Uterus (tissue), 4 donors: ENCODE measurements around the gene RAD23A. TPM values are rescaled to one million over a fixed set of nuclear protein-coding genes. Genes with fewer than 3 reads are reported as not detected.
"Not testable (repeated sequence)": the region's sequence is repeated elsewhere in the genome, so short reads cannot be mapped to it uniquely, and the experiment has no call there.

ENCODE experiments used
- DNase-seq, 2 donors: peaks; one replicate each; pipeline ENCODE4 v3.0.0-alpha.2; 2019 to 2020
- H3K27ac ChIP-seq, 2 donors: fragments of 200-600 bp; sonication (generic); 1 replicate in 1 of 2; 2 replicates in 1 of 2; pipeline ENCODE4 v1.5.1; 2016 to 2018
- H3K27me3 ChIP-seq, 2 donors: fragments of 200-600 bp; sonication (generic); one replicate each; pipeline ENCODE4 v1.5.1; 2018 to 2019; ENCODE audit warnings: control low read depth in 1 of 2
- H3K36me3 ChIP-seq, 2 donors: fragments of 200-600 bp; sonication (generic); one replicate each; pipeline ENCODE4 v1.5.1; 2019; ENCODE audit warnings: control low read depth in 1 of 2
- H3K4me1 ChIP-seq, 2 donors: fragments of 200-600 bp; sonication (generic); one replicate each; pipeline ENCODE4 v1.5.1; 2018 to 2019; ENCODE audit warnings: control low read depth in 1 of 2
- H3K4me3 ChIP-seq, 2 donors: fragments of 200-600 bp; sonication (generic); 1 replicate in 1 of 2; 2 replicates in 1 of 2; pipeline ENCODE4 v1.5.1; 2018 to 2019; ENCODE audit warnings: mild to moderate bottlenecking in 1 of 2
- H3K9me3 ChIP-seq, 2 donors: fragments of 200-600 bp; sonication (generic); one replicate each; pipeline ENCODE4 v1.5.1; 2019; ENCODE audit warnings: control low read depth in 1 of 2
- POLR2A ChIP-seq, 2 donors: fragments of 450-650 bp; IDR thresholded peaks; one replicate each; pipeline ENCODE4 v1.6.1; 2016; ENCODE audit warnings: antibody characterized with exemption in 2 of 2, mild to moderate bottlenecking in 1 of 2, moderate library complexity in 1 of 2
- intact Hi-C: fragments of 100-400 bp; cut with DNase I; formaldehyde crosslinking; loops from one replicate; pipeline ENCODE4 v1.15.1; 2023; ENCODE audit warnings: low total_unique reads
- total RNA-seq, 4 donors: library from RNA; depleted of rRNA in 3 of 4; stranded (reverse); fragments of >200 nt in 3 of 4; gene quantifications; one replicate each; pipeline versions ENCODE4 v1.1.0 to v1.2.4, GENCODE V29; 2014 to 2023
- TF ChIP-seq, protein P1 (sequence below), 4 experiments: fragments of 200-600 bp in 2 of 4; fragments of 450-650 bp in 2 of 4; sonication (generic) in 2 of 4; IDR thresholded peaks; one replicate each; pipeline ENCODE4 v1.5.1; 2016 to 2019; ENCODE audit warnings: antibody characterized with exemption in 4 of 4, mild to moderate bottlenecking in 2 of 4, moderate library complexity in 1 of 4
- donor health status: DM: yes; HTN: yes; CAD: no.

RAD23A gene
- total RNA-seq, 4 donors from 2014 or later: 13.3 to 105 (median 64.4) TPM

DNA sequence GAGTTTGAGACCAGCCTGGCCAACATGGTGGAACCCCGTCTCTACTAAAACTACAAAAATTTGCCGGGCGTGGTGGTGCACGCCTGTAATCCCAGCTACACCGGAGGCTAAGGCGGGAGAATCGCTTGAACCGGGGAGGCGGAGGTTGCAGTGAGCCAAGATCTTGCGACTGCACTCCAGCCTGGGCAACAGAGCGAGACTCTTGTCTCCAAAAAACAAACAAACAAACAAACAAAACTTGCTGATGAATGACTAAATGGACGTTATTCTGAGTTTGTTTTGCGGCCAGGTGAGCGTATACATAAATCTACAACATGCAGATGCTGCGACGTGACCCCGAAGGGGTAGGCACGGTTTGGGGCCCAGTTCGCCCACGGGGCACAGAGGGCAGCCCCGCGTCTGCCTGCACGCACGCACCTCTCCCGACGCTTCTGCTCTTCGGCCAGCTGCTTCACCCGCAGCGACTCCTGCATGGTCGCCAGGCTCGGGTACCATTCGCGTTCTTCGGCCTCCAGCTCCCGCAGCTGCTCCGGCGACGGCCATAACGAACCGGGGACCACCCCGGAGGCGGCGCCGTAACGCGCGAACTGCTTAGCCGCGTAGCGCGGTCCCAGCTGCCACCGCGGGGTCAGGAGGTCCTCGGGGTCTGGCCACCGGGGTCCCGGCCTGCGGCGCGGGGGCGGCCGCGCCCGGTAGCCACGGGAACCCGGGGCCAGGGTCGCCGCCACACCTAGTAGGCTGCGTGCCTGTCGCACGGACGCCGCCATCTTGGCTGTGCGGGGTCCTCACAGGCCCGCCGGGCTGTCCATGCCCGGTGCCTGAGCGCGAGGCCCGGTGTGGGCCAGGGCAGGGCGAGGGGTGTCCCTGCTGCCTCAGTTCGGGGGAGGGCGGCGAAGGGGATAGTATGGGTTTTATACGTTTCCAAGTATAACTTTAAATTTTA, 11.1 kb downstream of the RAD23A start, which contains the start of gene GADD45GIP1:
Gene GADD45GIP1, minus strand, starts transcription at position 778 of the 943 bp plus-strand sequence. Its CDS starts 11 bp downstream, at position 767.
- no peaks in the 10 kb centered on the region for H3K4me1 ChIP-seq

DNA sequence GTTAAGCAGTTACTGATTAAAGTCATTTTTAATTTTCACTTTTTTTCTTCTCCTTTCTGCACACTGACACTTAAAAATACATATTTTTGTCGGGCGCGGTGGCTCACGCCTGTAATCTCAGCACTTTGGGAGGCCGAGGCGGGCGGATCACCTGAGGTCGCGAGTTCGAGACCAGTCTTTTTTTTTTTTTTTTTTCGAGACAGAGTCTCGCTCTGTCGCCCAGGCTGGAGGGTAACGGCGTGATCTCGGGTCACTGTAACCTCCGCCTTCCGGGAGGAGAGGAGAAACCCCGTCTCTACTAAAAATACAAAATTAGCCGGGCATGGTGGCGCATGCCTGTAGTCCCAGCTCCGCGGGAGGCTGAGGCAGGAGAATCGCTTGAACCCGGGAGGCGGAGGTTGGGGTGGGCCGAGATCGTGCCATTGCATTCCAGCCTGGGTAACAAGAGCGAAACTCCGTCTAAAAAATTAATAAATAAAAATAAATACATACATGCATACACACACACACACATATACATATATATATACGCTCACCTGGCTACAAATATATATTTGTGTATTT, 11.8 kb downstream of the RAD23A start:
- DNase-seq, intact Hi-C loops, H3K27me3 ChIP-seq, H3K9me3 ChIP-seq, H3K4me1 ChIP-seq, H3K36me3 ChIP-seq: not testable (repeated sequence)
- H3K27ac ChIP-seq: peak overlapping the region; percentile 84 to 95
- H3K4me3 ChIP-seq: peak overlapping the region; percentile 59 to 80

More for the DNA sequence above, 11.1 kb downstream of the RAD23A start, which contains the start of gene GADD45GIP1:
- H3K4me3 ChIP-seq: peak within 1 kb of the TSS; percentile 59 to 80
- intact Hi-C loops: no loop called here
- H3K36me3 ChIP-seq: no peaks in the 10 kb centered on the region
- peak within 1 kb of the TSS; percentile 84 to 95 for H3K27ac ChIP-seq
- TF ChIP-seq, protein P1, sequence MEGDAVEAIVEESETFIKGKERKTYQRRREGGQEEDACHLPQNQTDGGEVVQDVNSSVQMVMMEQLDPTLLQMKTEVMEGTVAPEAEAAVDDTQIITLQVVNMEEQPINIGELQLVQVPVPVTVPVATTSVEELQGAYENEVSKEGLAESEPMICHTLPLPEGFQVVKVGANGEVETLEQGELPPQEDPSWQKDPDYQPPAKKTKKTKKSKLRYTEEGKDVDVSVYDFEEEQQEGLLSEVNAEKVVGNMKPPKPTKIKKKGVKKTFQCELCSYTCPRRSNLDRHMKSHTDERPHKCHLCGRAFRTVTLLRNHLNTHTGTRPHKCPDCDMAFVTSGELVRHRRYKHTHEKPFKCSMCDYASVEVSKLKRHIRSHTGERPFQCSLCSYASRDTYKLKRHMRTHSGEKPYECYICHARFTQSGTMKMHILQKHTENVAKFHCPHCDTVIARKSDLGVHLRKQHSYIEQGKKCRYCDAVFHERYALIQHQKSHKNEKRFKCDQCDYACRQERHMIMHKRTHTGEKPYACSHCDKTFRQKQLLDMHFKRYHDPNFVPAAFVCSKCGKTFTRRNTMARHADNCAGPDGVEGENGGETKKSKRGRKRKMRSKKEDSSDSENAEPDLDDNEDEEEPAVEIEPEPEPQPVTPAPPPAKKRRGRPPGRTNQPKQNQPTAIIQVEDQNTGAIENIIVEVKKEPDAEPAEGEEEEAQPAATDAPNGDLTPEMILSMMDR (IDR thresholded peaks at IDR 0.05): no peak
- TF ChIP-seq POLR2A (IDR thresholded peaks at IDR 0.05): peak; percentile 37 to 63
- no peaks in the 10 kb centered on the region for H3K9me3 ChIP-seq
- DNase-seq: peak; percentile 61 to 81
- H3K27me3 ChIP-seq: no peaks in the 10 kb centered on the region

DNA sequence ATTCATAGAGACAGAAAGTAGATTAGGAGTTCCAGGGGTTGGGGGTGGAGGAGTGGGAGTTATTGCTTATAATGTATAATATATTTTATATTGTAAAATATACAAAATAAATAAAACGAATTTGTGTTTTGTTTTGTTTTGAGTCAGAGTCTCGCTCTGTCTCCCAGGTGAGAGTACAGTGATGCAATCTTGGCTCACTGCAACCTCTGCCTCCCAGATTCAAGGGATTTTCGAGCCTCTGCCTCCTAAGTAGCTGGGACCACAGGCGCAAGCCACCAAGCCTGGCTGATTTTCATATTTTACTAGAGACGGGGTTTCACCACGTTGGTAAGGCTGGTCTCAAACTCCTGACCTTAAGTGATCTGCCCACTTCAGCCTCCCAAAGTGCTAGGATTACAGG, 13.8 kb downstream of the RAD23A start:
- no peak for DNase-seq
- no peak overlapping the region for H3K4me3 ChIP-seq
- H3K4me1 ChIP-seq: no peaks in the 10 kb centered on the region
- TF ChIP-seq, protein P1 (IDR thresholded peaks at IDR 0.05): no peak
- no peak for TF ChIP-seq POLR2A (IDR thresholded peaks at IDR 0.05)
- intact Hi-C loops: no loop called here
- no peaks in the 10 kb centered on the region for H3K27me3 ChIP-seq
- no peaks in the 10 kb centered on the region for H3K9me3 ChIP-seq
- no peaks in the 10 kb centered on the region for H3K36me3 ChIP-seq
- no peak overlapping the region for H3K27ac ChIP-seq

DNA sequence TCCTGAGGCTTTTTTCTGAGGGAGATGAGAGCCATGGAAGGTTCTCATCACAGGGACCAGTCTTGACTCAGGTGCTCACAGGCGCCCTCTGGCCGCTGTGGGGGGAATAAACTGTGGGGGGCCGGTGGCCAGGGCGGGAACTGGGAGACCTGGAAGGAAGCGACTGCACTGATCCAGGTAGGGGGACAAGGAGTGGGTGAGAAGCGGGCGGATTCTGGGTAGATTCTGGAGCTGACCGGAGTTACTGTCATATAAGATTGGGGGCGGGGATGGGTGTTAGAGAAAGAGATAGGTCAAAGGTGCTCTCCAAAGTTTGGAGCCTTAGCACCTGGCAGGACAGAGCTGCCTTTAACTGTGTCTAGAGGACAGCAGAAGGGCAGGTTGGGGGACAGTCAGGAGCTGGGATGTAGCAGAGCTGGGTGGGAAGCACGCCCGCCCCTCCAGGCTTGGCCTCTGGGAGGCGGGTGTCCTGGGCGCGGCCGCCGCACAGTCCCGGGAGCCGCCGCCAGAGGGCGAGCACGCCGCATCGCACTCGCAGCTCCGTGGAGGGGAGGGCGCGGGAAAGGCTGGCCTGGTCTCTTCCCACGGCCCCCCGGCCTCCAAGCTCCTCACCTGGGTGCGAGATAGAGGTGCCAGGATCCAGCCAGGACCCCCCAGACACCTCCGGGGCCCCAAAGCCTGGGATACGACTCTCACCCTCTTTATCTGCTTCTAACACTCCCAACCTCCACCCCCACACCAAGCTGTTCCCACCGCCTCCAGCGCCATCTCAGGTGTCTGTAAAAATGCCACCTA, 19.6 kb downstream of the RAD23A start:
- Histone ChIP-seq H3K27ac (peak overlapping the region; percentile 57 to 58), H3K36me3 (no peaks in the 10 kb centered on the region), H3K27me3 (no peaks in the 10 kb centered on the region), H3K4me3 (peak overlapping the region; percentile 30 to 33), H3K9me3 (no peaks in the 10 kb centered on the region), H3K4me1 (no peaks in the 10 kb centered on the region)
- intact Hi-C loops: no loop called here
- peak; percentile 64 to 82 for DNase-seq
- TF ChIP-seq, protein P1 (IDR thresholded peaks at IDR 0.05): peak; percentile 87 to 97 (median 94)
- TF ChIP-seq POLR2A (IDR thresholded peaks at IDR 0.05): no peak

DNA sequence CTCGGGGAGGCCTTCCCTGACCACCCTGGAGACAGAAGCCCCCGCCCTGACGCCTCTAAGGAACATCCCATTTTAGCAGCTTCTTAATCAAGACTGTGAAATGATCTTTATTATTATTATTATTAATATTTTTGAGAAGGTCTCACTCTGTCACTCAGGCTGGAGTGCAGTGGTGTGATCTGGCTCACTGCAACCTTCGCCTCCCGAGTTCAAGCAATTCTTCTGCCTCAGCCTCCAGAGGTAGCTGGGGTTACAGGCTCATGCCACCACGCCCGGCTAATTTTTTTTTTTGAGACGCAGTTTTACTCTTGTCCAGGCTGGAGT, 20.1 kb downstream of the RAD23A start:
- Histone ChIP-seq H3K27me3 (no peaks in the 10 kb centered on the region), H3K9me3 (no peaks in the 10 kb centered on the region), H3K36me3 (no peaks in the 10 kb centered on the region), H3K4me1 (no peaks in the 10 kb centered on the region), H3K4me3 (no peak overlapping the region), H3K27ac (peak overlapping the region in 1 of 2 donors; percentile 58)
- TF ChIP-seq, protein P1 (IDR thresholded peaks at IDR 0.05): no peak
- TF ChIP-seq POLR2A (IDR thresholded peaks at IDR 0.05): no peak
- intact Hi-C loops: no loop called here
- DNase-seq: no peak
